Suprapubic skin (tissue), 4 donors: Measurements from ENCODE around the gene KCNH4. TPM values are rescaled to one million over a fixed set of nuclear protein-coding genes. Genes with fewer than 3 reads are reported as not detected.
A peak's percentile ranks its signal among the peaks of the same experiment; 100 is the strongest.

ENCODE experiments used
- DNase-seq, 2 donors: peaks; one replicate each; pipeline ENCODE4 v3.0.0-alpha.2; 2019; ENCODE audit warnings: low spot score in 2 of 2
- H3K27ac ChIP-seq: fragments of 200-600 bp; sonication (generic); one replicate; pipeline ENCODE4 v1.5.1; 2019
- H3K27me3 ChIP-seq: fragments of 200-600 bp; sonication (generic); one replicate; pipeline ENCODE4 v1.5.1; 2019
- H3K36me3 ChIP-seq: fragments of 200-600 bp; sonication (generic); one replicate; pipeline ENCODE4 v1.5.1; 2019
- H3K4me1 ChIP-seq: fragments of 200-600 bp; sonication (generic); one replicate; pipeline ENCODE4 v1.5.1; 2019
- H3K4me3 ChIP-seq: fragments of 200-600 bp; sonication (generic); one replicate; pipeline ENCODE4 v1.5.1; 2019; ENCODE audit warnings: mild to moderate bottlenecking
- H3K9me3 ChIP-seq: fragments of 200-600 bp; sonication (generic); one replicate; pipeline ENCODE4 v1.5.1; 2019
- EP300 ChIP-seq: sonication (generic); formaldehyde crosslinking; IDR thresholded peaks from one replicate; pipeline ENCODE4 v1.6.1; 2017; ENCODE audit warnings: antibody characterized with exemption
- POLR2A ChIP-seq, 2 donors: fragments of 450-650 bp; IDR thresholded peaks; one replicate each; pipeline ENCODE4 v1.6.1; 2017; ENCODE audit warnings: antibody characterized with exemption in 2 of 2, mild to moderate bottlenecking in 2 of 2, moderate library complexity in 2 of 2
- POLR2AphosphoS5 ChIP-seq, 3 donors: sonication (generic); formaldehyde crosslinking; IDR thresholded peaks; one replicate each; pipeline ENCODE4 v1.6.1; 2017; ENCODE audit warnings: antibody characterized with exemption in 3 of 3
- WGBS: methylation state at CpG from one replicate; pipeline ENCODE4 v1.1.5; 2018; 5-methylcytosine and 5-hydroxymethylcytosine counted together
- total RNA-seq, 4 donors: library from RNA; depleted of rRNA; stranded (reverse); fragments of >200 nt; gene quantifications; one replicate each; pipeline ENCODE4 v1.1.0, GENCODE V29; 2016
- TF ChIP-seq, protein P1 (sequence below), 2 donors: fragments of 200-600 bp in 1 of 2; fragments of 450-650 bp in 1 of 2; sonication (generic) in 1 of 2; IDR thresholded peaks; one replicate each; pipeline ENCODE4 v1.5.1; 2016 to 2019; ENCODE audit warnings: antibody characterized with exemption in 2 of 2, mild to moderate bottlenecking in 1 of 2, moderate library complexity in 1 of 2

Gene KCNH4
- total RNA-seq, result not detected

- Histone ChIP-seq H3K9me3 (no peaks in the 10 kb centered on the region), H3K27me3 (peaks cover 46% of the 10 kb centered on the region), H3K4me1 (peaks cover 28% of the 10 kb centered on the region), H3K36me3 (no peaks in the 10 kb centered on the region), H3K4me3 (peak within 1 kb of the TSS; percentile 43), H3K27ac (no peak within 1 kb of the TSS)
- DNase-seq, result peak; percentile 80 to 84
- TF ChIP-seq POLR2A (IDR thresholded peaks at IDR 0.05) (no peak), EP300 (no peak), POLR2AphosphoS5 (IDR thresholded peaks at IDR 0.05) (no peak)
- TF ChIP-seq, protein P1, sequence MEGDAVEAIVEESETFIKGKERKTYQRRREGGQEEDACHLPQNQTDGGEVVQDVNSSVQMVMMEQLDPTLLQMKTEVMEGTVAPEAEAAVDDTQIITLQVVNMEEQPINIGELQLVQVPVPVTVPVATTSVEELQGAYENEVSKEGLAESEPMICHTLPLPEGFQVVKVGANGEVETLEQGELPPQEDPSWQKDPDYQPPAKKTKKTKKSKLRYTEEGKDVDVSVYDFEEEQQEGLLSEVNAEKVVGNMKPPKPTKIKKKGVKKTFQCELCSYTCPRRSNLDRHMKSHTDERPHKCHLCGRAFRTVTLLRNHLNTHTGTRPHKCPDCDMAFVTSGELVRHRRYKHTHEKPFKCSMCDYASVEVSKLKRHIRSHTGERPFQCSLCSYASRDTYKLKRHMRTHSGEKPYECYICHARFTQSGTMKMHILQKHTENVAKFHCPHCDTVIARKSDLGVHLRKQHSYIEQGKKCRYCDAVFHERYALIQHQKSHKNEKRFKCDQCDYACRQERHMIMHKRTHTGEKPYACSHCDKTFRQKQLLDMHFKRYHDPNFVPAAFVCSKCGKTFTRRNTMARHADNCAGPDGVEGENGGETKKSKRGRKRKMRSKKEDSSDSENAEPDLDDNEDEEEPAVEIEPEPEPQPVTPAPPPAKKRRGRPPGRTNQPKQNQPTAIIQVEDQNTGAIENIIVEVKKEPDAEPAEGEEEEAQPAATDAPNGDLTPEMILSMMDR (IDR thresholded peaks at IDR 0.05), result peak in 1 of 2 donors; percentile 45
- 9% methylated on average over 38 of the region's 60 CpGs for WGBS
Measured at GRCh38 chr17:42180922-42181850, at the start of gene KCNH4. Gene KCNH4 (minus strand): TSS chr17:42181142. CDS start chr17:42180945, 197 bp downstream.

DNA sequence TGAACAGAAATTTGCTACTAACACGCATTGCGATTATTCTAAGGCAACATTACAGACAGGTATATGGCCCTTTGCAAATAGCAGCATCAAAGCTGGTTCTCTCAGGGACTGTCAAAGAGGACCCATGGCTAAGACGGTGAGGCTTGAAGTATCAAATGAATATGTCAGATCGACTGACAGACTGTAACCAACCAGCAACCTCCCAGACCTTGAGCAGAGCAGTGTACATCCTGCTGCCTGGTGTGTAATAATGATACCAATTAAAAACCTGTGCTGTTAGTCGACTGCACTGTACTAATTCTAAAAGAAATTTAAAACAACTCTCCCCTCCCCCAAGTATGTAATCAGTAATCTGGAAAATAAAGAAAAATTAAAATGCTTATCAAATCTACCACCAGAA, 49.3 kb upstream of the KCNH4 start:
- H3K4me1 ChIP-seq, result peaks cover 12% of the 10 kb centered on the region
- DNase-seq, result no peak
- WGBS, result 89% methylated on average over 5 of the region's 5 CpGs
- H3K4me3 ChIP-seq, result no peak overlapping the region
- TF ChIP-seq POLR2A (IDR thresholded peaks at IDR 0.05) (no peak), POLR2AphosphoS5 (IDR thresholded peaks at IDR 0.05) (no peak)
- TF ChIP-seq, protein P1 (IDR thresholded peaks at IDR 0.05), result no peak
- H3K27me3 ChIP-seq, result no peaks in the 10 kb centered on the region
- no peaks in the 10 kb centered on the region for H3K9me3 ChIP-seq
- no peak overlapping the region for H3K27ac ChIP-seq
- peaks cover 18% of the 10 kb centered on the region for H3K36me3 ChIP-seq

DNA sequence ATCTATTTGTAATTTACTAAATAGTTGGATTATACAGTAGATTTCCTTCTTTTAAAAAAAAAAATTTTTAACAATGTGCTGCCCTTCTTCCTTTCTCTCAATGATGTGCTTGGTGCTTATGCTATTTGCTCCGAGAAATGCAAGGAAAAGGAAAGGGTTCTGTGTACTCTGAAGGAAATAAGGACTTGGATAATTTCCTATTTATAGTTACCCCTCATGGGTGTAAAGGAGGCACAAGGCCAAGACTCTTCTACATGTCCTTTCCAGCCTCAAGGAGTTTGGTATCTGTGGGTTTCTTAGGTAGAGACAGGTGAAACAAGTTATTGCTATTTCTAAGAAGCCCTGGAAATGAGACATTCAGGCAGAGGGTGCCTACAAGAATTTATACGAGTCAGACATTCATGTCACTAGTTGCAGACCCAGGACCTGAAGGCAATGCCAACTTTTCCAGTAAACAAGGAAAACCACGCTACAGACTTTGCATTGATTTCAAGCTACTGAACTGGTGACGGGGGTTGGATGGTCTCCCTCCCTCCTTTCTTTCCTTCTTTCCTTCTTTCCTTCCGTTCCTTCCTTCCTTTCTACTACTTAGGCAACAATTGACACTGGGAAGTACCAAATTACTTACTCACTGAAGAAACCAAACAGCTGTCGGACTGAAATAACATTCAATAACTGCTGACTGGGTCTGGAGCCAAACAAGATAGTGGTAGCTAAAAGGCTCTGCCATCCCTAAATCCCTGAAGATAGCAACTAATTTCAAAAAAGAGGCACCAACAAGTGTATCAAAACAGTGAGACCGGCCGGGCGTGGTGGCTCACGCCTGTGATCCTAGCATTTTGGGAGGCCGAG, 47.1 kb upstream of the KCNH4 start:
- Histone ChIP-seq H3K27me3 (no peaks in the 10 kb centered on the region), H3K4me3 (no peak overlapping the region), H3K36me3 (peaks cover 36% of the 10 kb centered on the region), H3K4me1 (peaks cover 12% of the 10 kb centered on the region), H3K27ac (no peak overlapping the region), H3K9me3 (no peaks in the 10 kb centered on the region)
- WGBS, result 71% methylated on average over 11 of the region's 11 CpGs
- TF ChIP-seq POLR2A (IDR thresholded peaks at IDR 0.05), result no peak
- no peak for DNase-seq

DNA sequence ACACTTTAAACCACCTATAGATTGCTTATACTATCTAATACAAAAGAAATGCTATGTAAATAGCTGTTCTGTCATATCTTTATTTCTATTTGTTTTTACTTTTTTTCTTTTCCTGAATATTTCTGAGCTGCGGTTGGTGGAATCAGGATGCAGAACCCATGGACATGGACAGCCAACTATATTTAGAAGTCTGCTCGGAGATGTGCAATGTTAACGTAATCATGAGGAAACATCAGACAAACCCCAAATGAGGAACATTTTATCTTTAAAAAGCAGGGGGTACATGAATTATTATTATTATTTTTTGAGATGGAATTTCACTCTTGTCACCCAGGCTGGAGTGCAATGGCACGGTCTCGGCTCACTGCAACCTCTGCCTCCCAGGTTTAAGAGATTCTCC, 44.7 kb upstream of the KCNH4 start:
- Histone ChIP-seq H3K4me3 (no peak overlapping the region), H3K36me3 (peaks cover 55% of the 10 kb centered on the region), H3K9me3 (no peaks in the 10 kb centered on the region), H3K27me3 (no peaks in the 10 kb centered on the region), H3K27ac (no peak overlapping the region), H3K4me1 (peaks cover 12% of the 10 kb centered on the region)
- no peak for TF ChIP-seq EP300
- TF ChIP-seq, protein P1 (IDR thresholded peaks at IDR 0.05), result no peak
- no peak for TF ChIP-seq POLR2A (IDR thresholded peaks at IDR 0.05)
- no peak for TF ChIP-seq POLR2AphosphoS5 (IDR thresholded peaks at IDR 0.05)
- no peak for DNase-seq
- WGBS, result 96% methylated on average over 5 of the region's 5 CpGs

DNA sequence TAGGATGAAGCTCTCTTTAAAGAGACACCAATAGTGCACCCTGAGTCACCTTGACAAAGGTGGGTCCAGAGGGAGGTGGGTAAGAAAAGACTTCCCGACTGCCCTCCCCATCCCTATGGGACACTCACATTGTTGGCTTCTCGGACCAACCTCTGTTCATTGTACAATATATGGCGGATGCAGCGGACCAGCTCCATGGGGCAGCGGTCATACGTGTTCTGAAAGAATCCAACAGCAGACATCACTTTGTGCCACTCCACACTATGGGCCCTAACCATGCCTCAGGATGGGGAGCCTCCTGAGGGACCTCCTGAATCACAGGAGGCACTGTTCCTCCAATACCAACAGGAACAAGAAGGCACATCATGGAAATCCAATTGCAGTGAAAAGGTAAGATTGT, 43.7 kb upstream of the KCNH4 start:
- Histone ChIP-seq H3K27me3 (no peaks in the 10 kb centered on the region), H3K27ac (no peak overlapping the region), H3K9me3 (no peaks in the 10 kb centered on the region), H3K4me1 (peaks cover 12% of the 10 kb centered on the region), H3K36me3 (peaks cover 63% of the 10 kb centered on the region), H3K4me3 (no peak overlapping the region)
- no peak for DNase-seq
- TF ChIP-seq, protein P1 (IDR thresholded peaks at IDR 0.05), result no peak
- TF ChIP-seq POLR2AphosphoS5 (IDR thresholded peaks at IDR 0.05) (no peak), EP300 (no peak)
- 98% methylated on average over 6 of the region's 6 CpGs for WGBS
